SIG-M5 (cell line): ENCODE results near the gene RAB36.

Experiments used
- DNase-seq: peaks from one replicate; lab custom pipeline; 2025; lab: John Stamatoyannopoulos, UW

RAB36 gene

GRCh38 chr22:23137905-23138561 lies 7.2 kb upstream of the RAB36 start:
- no peak for DNase-seq

GRCh38 chr22:23138584-23139435 lies 6.5 kb upstream of the RAB36 start:
- DNase-seq = no peak

DNA sequence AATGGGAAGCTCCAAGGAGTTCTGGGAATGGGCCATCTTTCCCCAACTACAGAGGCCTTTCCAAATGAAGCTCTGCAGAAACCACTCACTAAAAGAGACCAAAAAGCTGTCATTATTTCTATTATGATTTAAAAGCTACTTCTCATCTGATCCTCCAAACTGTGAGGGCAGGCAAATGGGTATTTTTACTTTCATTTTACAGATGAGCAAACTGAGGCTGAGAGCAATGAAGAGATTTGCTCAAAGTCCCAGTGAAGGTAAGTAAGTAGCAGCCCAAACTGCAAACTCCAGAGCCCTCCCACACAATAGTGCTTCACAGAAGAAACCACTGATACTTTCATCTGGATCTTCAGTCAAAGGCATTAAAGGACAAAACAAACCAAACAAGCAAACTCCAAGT lies 4.9 kb upstream of the RAB36 start:
- no peak for DNase-seq

- no peak for DNase-seq
These were observed 2.7 kb upstream of the RAB36 start for GRCh38 chr22:23142546-23143105.

GRCh38 chr22:23143119-23143518 lies 2.2 kb upstream of the RAB36 start:
- no peak for DNase-seq

- DNase-seq = no peak
These were observed 845 bp upstream of the RAB36 start for GRCh38 chr22:23144432-23144831.

DNA sequence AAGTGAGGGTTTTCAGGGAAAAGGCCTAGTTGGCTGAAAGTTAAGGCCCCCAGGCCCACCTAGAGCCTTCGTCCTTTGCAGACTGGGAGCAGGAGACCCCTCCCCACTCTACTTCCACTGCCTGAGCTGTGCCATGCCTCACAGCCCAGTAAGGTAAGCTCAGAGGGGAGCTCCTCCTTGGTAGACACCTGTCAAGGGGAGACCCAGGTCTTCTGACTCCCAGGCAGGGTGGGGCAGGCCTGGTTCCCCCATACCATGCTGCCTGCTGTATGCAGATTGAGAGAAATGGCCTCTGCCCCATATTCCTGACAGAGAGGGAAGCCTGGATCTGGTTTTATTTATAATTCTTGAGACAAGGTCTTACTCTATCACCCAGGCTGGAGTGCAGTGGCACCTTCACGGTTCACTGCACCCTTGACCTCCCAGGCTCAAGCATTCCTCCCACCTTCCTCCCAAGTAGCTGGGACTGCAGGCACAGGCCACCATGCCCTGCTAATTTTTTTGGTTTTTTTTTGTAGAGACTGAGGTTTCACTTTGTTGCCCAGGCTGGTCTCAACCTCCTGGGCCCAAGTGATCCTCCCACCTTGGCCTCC lies 697 bp downstream of the RAB36 start:
- DNase-seq = no peak

DNA sequence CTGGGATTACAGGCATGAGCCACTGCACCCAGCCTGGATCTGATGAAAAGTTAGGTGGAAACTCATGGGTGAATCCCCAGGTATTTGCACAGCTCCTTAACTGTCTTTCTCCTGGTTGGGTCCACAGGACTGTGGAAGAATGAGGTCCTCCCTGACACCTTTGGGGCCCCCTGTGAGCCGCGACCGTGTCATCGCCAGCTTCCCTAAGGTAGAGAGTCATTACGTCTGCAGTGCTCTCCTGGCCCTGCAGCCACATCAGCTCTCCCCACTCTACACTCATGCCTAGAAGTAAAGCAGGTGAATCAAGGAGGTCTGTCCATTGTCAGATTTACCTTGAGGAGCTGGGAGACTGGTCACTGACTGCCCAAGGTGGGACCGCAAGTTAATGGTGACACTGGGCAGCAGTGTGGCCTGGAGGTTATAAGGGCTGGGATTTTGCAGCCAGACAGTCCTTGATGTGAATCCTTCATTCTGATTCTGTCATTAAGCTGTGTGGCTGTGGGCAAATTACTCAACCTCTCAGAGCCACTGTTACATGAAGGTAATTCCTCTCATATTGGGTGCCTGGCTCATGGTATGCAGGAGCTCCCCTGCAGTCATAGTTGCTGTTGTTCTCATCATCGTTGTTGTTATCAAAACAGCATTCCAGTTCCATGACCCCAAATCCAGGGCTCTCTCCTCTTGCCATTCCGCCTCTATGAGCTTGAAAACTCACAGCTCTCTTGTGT lies 1.4 kb downstream of the RAB36 start:
- no peak for DNase-seq

DNA sequence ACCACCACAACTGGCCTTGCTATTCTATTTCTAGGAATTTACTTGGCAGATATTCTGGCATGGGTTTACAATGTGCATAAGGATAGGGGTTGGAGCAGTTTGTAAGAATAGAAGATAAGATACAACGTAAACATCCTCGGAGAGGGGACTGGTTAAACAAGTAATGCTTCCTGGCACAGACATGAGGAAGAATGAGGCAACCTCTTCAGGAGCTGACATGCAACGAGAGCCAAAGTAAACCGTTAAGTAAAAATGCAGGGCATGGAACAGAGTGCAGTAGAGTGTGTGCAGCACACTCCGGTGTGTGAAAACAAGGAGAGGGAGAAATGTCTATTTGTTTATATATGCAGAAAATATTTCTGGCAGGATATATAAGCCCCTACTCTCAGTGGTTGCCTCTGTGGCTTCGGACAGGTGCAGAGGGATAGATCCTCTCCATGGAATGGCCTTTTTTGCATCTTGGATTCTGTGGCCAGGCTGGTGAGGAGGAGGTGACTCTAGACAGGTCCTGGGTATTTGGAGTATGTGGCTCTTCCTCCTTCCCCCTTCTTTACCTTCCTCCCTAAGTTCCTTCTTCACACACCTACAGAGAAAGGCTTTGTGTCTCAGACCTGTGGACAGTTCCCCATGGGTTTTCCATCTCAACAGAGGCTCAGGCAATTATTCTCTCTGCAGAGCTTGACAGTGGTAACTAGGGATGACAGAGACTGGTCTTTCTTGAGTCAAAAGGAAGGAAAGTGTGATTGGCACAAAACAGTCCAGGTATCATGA lies 2.5 kb downstream of the RAB36 start:
- DNase-seq = no peak

DNA sequence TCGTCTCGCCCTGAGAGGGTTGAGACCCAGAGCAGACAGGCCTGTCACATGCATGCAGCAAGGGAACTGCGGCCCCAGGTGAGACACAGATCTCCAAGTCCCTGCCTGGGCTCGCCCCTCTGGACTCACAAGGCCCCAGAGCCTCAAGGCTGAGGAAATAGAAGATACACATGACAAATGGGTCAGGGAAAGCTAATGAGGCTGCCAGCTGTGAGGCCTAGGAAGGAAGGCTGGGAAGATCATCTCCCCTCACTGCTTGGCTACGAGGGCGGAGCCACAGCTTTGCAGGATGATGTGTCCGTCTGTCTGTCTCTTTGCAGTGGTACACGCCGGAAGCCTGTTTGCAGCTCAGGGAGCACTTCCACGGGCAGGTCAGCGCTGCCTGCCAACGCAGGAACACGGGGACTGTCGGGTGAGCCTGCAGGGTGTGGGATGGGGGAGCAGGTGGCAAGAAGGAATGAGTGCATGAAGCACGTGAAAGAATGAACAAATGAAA lies 4.5 kb downstream of the RAB36 start:
- DNase-seq = no peak

DNA sequence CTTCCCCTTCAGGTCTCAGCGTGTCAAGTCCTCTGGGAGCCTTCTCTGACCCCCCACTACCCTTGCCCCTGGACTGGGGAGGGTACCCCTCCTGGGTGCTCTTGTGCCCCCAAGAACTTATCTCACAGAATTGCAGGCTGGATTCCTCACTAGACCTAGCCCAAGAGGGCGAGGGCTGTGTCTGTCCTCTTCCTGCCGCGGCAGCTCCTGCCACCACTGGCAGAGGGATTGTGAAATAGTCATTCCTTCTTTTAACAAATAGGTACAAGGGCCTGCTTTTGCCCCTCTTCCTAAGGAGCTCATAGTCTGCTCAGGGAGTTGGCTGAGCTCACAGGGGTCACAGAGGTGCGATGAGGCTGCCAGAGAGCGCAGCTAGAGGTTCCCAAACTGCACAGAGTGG lies 5.5 kb downstream of the RAB36 start:
- DNase-seq = no peak

DNA sequence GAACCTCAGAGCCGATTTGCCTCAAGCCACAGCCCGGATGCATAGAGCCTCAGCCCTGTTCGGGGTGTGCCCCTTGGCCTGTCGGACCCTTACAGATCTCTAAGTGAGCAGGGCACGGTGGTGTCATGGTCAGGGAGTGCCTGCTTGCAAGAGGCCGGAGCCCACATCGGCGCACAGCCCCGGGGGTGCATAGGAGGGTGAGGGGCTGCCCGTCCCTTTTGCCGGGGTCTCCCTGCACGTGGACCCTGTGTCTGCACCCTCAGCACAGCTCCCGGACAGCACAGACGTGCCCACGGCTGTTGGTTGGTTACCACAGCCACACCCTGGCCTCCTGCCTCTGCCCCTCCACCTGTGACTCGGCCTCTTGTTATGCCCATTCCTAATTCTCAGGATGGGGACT lies 6.5 kb downstream of the RAB36 start:
- DNase-seq = no peak

DNA sequence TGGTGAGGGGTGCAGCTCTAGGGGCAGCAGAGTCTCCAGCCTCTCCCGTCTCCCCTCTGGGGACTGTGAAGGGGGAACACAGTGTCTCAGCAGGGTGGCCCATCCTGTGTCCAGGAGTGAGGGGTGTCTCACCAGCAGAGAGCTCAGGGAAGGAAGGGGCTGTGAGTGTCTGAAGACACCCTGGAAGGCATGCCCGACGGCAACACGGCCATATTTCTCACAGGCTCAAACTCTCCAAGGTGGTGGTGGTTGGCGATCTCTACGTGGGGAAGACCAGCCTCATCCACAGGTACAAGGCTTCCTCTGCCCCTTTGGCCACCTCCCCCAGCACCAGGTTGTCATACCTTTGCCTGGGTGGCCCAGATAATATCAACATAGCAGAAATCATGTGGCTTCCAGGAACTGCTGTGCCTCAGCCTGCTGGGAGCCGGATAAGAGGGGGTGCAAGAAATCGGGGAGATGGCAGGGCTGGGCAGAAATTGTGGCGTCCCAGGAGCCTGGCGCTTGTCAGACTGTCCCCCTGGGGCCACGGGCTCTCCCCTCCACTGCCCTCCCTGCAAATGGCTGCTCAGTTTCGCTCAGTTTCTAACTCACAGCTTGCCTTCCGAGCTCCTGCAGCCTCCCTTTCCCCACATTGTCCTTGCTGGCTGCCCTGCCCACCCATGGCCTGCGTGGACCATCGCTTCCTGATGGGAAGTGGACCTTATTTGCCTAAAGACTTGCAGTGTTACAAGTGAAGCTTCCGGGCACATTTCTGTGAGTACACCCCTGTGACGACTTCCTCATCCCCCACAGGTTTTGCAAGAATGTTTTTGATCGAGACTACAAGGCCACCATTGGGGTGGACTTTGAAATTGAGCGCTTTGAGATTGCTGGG lies 7.2 kb downstream of the RAB36 start:
- DNase-seq = no peak

DNA sequence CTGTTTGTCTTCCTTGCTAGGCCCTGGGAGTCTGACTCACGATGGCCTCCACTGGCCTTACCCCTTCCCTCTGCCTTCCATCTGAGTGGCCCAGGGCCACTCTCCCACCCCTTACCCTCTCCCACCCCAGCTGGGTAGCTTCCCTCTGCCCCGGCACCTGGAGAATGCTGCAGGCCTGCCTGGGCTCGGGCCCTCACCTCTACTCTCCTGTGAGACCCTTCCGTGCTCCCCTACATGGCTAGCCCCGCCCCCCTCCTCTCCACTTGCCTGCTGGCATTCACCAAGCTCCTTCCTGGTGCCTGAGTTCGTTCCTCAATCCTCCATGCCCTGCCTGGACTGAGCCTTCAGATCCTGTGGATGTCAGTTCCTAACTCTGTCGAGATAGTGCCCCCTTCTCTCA lies 8.7 kb downstream of the RAB36 start:
- DNase-seq = no peak

DNA sequence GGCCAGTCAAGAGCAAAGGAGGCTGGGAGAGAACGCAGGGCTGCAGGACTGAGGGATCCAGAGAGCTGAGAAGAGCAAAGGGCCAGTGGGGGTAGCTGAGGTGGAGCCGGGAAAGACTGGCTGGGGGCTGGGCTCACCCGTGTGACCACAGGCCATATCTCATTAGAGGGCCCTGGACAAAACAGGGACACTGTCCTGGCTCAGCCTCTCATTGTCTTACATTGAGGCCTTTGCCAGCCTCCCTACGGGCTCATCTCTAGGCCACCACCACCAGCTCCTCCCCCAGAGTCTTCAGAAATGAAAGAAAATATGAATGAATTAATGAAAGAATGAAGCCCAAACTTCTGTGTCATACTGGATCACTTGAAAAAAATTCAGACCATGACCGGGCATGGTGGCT lies 9.2 kb downstream of the RAB36 start:
- DNase-seq = no peak

- DNase-seq = no peak
These were observed 9.9 kb downstream of the RAB36 start for GRCh38 chr22:23155143-23155542.

GRCh38 chr22:23155831-23156230 lies 10.6 kb downstream of the RAB36 start:
- no peak for DNase-seq

- no peak for DNase-seq
These were observed 11.0 kb downstream of the RAB36 start for GRCh38 chr22:23156286-23156685.

DNA sequence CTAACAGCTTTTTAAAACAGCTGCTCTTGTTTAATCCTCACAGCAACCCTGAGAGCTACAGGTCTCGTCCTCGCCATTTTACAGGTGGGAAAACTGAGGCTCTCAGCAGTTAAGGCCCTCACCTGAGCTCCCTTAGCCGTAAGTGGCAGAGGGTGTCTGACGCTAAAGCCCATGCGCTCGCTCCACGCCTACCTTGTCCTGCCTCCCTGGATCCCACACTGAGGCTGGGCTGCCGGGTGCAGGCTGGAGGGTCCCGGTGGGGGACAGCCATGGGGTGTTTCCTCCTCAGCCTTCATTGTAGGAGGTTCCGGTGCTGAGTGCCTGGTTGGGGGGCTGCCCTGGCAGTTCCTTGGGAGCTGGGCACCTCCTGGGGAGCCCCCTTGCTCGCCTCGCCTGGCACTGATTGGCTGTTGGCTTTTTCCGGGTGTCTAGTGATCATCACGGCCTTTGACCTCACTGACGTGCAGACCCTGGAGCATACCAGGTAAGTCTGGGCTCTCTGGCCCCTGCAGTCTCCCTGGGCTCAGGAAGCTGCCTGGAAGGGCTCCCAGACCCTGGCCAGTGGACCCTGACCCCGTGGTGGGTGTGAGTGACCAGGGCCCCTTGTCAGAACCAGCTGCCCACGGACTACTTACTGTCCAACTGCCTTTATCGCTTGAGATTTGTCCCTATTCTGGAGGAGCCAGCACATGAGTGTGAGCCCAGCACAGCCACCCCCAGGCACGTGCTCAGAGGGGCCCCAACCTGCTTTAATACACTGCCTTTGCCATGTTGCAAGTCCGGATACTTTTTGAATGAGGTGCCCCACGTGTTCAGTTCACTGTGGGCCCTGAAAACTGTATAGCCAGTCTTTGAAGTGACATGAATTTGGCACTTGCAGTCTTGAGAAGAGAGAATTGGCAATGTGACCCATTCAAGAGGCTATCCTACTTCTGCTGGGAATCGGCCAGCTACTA lies 12.6 kb downstream of the RAB36 start:
- no peak for DNase-seq
